WTC11 (cell line): Measurements from ENCODE around the gene ADORA2B. TPM values are rescaled to one million over a fixed set of nuclear protein-coding genes. Genes with fewer than 3 reads are reported as not detected.
A peak's percentile ranks its signal among the peaks of the same experiment; 100 is the strongest.

Experiments
- ATAC-seq: fragments of 200-7000 bp; cut with Tn5 transposase; 2 replicates; pipeline ENCODE4 v1.10.0; 2021; ENCODE audit warnings: mild to moderate bottlenecking, moderate library complexity
- CTCF ChIA-PET: fragments of 300-600 bp; sonication (Branson Sonifier 250); formaldehyde crosslinking; loops from one replicate; lab custom pipeline; 2021; ENCODE audit warnings: antibody characterized with exemption; lab: Charles Lee
- POLR2A ChIA-PET: fragments of 350-600 bp; sonication (Branson Sonifier 250); formaldehyde crosslinking; loops from one replicate; lab custom pipeline; 2021; ENCODE audit warnings: antibody characterized with exemption; lab: Charles Lee
- DNase-seq: peaks from one replicate; pipeline ENCODE4 v3.0.0; 2021; ENCODE audit warnings: low spot score
- H3K27ac Mint-ChIP-seq: 2 replicates; pipeline ENCODE4 v1.8.0; 2021; ENCODE audit warnings: mixed read lengths
- H3K27me3 Mint-ChIP-seq: 2 replicates; pipeline ENCODE4 v1.8.0; 2021; ENCODE audit warnings: low read depth, mild to moderate bottlenecking, moderate library complexity, mixed read lengths
- H3K36me3 Mint-ChIP-seq: 2 replicates; pipeline ENCODE4 v1.8.0; 2021; ENCODE audit warnings: mixed read lengths
- H3K4me1 Mint-ChIP-seq: 2 replicates; pipeline ENCODE4 v1.8.0; 2022; ENCODE audit warnings: mixed read lengths
- H3K4me3 Mint-ChIP-seq: 2 replicates; pipeline ENCODE4 v1.8.0; 2021; ENCODE audit warnings: mild to moderate bottlenecking, moderate library complexity, mixed read lengths
- H3K9me3 Mint-ChIP-seq: 2 replicates; pipeline ENCODE4 v1.8.0; 2021; ENCODE audit warnings: mixed read lengths
- AR ChIP-seq: fragments of 250-450 bp; sonication (Bioruptor Pico); IDR thresholded peaks from 2 replicates; pipeline ENCODE4 v1.9.0; 2021; ENCODE audit warnings: mild to moderate bottlenecking
- ATF6 ChIP-seq: sonication (generic); formaldehyde crosslinking; IDR thresholded peaks from 2 replicates; pipeline ENCODE4 v1.8.1; 2023; ENCODE audit warnings: mild to moderate bottlenecking, missing genetic modification reagents
- CREM ChIP-seq: sonication (generic); formaldehyde crosslinking; IDR thresholded peaks from 2 replicates; pipeline ENCODE4 v1.8.1; 2022; ENCODE audit warnings: mild to moderate bottlenecking, missing genetic modification reagents, moderate library complexity
- E2F5 ChIP-seq: sonication (generic); formaldehyde crosslinking; IDR thresholded peaks from 2 replicates; pipeline ENCODE4 v1.8.1; 2022; ENCODE audit warnings: mild to moderate bottlenecking, moderate library complexity, missing genetic modification reagents
- ESRRA ChIP-seq: sonication (generic); formaldehyde crosslinking; IDR thresholded peaks from 2 replicates; pipeline ENCODE4 v1.8.1; 2022; ENCODE audit warnings: mild to moderate bottlenecking, missing genetic modification reagents, borderline replicate concordance
- GABPB1 ChIP-seq: sonication (generic); formaldehyde crosslinking; IDR thresholded peaks from 2 replicates; pipeline ENCODE4 v1.8.1; 2023; ENCODE audit warnings: mild to moderate bottlenecking, missing genetic modification reagents
- HMGXB4 ChIP-seq: sonication (generic); formaldehyde crosslinking; IDR thresholded peaks from 2 replicates; pipeline ENCODE4 v1.8.1; 2023; ENCODE audit warnings: mild to moderate bottlenecking, moderate library complexity, missing genetic modification reagents
- IRF1 ChIP-seq: sonication (generic); formaldehyde crosslinking; IDR thresholded peaks from 2 replicates; pipeline ENCODE4 v1.8.0; 2023; ENCODE audit warnings: missing genetic modification reagents
- MYBL2 ChIP-seq: sonication (generic); formaldehyde crosslinking; IDR thresholded peaks from 2 replicates; pipeline ENCODE4 v1.8.1; 2023; ENCODE audit warnings: mild to moderate bottlenecking, moderate library complexity, missing genetic modification reagents
- SMAD3 ChIP-seq: sonication (generic); formaldehyde crosslinking; IDR thresholded peaks from 2 replicates; pipeline ENCODE4 v1.8.0; 2022; ENCODE audit warnings: missing genetic modification reagents, mild to moderate bottlenecking, borderline replicate concordance
- SMAD4 ChIP-seq: sonication (generic); formaldehyde crosslinking; IDR thresholded peaks from 2 replicates; pipeline ENCODE4 v1.8.0; 2022; ENCODE audit warnings: mild to moderate bottlenecking, missing genetic modification reagents
- USF1 ChIP-seq: sonication (generic); formaldehyde crosslinking; IDR thresholded peaks from 2 replicates; pipeline ENCODE4 v1.8.0; 2022; ENCODE audit warnings: mild to moderate bottlenecking, missing genetic modification reagents
- ZBTB21 ChIP-seq: sonication (generic); formaldehyde crosslinking; IDR thresholded peaks from 2 replicates; pipeline ENCODE4 v1.8.1; 2023; ENCODE audit warnings: mild to moderate bottlenecking, missing genetic modification reagents, borderline replicate concordance
- ZBTB43 ChIP-seq: sonication (generic); formaldehyde crosslinking; IDR thresholded peaks from 2 replicates; pipeline ENCODE4 v1.8.1; 2023; ENCODE audit warnings: mild to moderate bottlenecking, missing genetic modification reagents
- ZNF121 ChIP-seq: sonication (generic); formaldehyde crosslinking; IDR thresholded peaks from 2 replicates; pipeline ENCODE4 v1.8.0; 2023; ENCODE audit warnings: missing genetic modification reagents
- ZNF232 ChIP-seq: sonication (generic); formaldehyde crosslinking; IDR thresholded peaks from 2 replicates; pipeline ENCODE4 v1.8.0; 2022; ENCODE audit warnings: mild to moderate bottlenecking, missing genetic modification reagents
- ZNF281 ChIP-seq: sonication (generic); formaldehyde crosslinking; IDR thresholded peaks from 2 replicates; pipeline ENCODE4 v1.8.0; 2023; ENCODE audit warnings: mild to moderate bottlenecking, missing genetic modification reagents
- total RNA-seq: library from RNA; stranded (reverse); gene quantifications from 3 replicates; pipeline ENCODE4 v1.2.3, GENCODE V29; 2021

The ADORA2B gene
- total RNA-seq, 1 experiment from 2014 or later, result 4.2 TPM

GRCh38 chr17:15931394-15931793 lies 13.5 kb upstream of the ADORA2B start:
- Mint-ChIP-seq H3K4me3 (no peak overlapping the region), H3K9me3 (no peaks in the 10 kb centered on the region), H3K27me3 (no peaks in the 10 kb centered on the region)
- POLR2A ChIA-PET, result no interaction called here
- no peak for TF ChIP-seq IRF1 (CRISPR knock-in tag)
- TF ChIP-seq, all 79 proteins: peak for 0
- DNase-seq, result no peak
- ATAC-seq, result 0 out of 2 replicates have a peak, but pooled peaks have one; percentile 18
- Mint-ChIP-seq H3K4me1 (peaks cover 12% of the 10 kb centered on the region), H3K36me3 (no peaks in the 10 kb centered on the region), H3K27ac (no peak overlapping the region)
- CTCF ChIA-PET, result interaction anchor here (1.6 kb wide), 1 partner anchor 35 kb away, joined by 4 read pairs; no protein-coding TSS in a partner anchor

GRCh38 chr17:15934866-15935265 lies 10.1 kb upstream of the ADORA2B start:
- Mint-ChIP-seq H3K9me3 (peaks cover 4% of the 10 kb centered on the region), H3K4me3 (no peak overlapping the region), H3K27me3 (no peaks in the 10 kb centered on the region), H3K36me3 (no peaks in the 10 kb centered on the region), H3K27ac (no peak overlapping the region), H3K4me1 (peaks cover 9% of the 10 kb centered on the region)
- POLR2A ChIA-PET, result no interaction called here
- CTCF ChIA-PET, result no interaction called here
- no peak for ATAC-seq
- no peak for TF ChIP-seq ZNF121 (CRISPR knock-in tag)
- no peak for DNase-seq

GRCh38 chr17:15935891-15936290 lies 9.0 kb upstream of the ADORA2B start:
- H3K27ac Mint-ChIP-seq, result no peak overlapping the region
- H3K4me1 Mint-ChIP-seq, result 0 out of 2 replicates have a peak, but pooled peaks cover 3% of the 10 kb centered on the region
- POLR2A ChIA-PET, result no interaction called here
- H3K9me3 Mint-ChIP-seq, result peaks cover 4% of the 10 kb centered on the region
- CTCF ChIA-PET, result interaction anchor here (1.0 kb wide), 1 partner anchor 10 kb away, joined by 3 read pairs; the partner anchor contains the start of gene ADORA2B
- TF ChIP-seq USF1 (CRISPR knock-in tag) (no peak), SMAD3 (no peak), CREM (CRISPR knock-in tag) (no peak), HMGXB4 (CRISPR knock-in tag) (no peak), ZBTB21 (CRISPR knock-in tag) (no peak), ZNF281 (no peak), ZNF232 (CRISPR knock-in tag) (no peak), ATF6 (CRISPR knock-in tag) (no peak), MYBL2 (CRISPR knock-in tag) (no peak), E2F5 (CRISPR knock-in tag) (no peak), GABPB1 (CRISPR knock-in tag) (no peak), SMAD4 (no peak), ESRRA (CRISPR knock-in tag) (no peak), ZBTB43 (no peak), AR (CRISPR knock-in tag) (no peak)
- DNase-seq (no peak), ATAC-seq (no peak)
- H3K4me3 Mint-ChIP-seq, result no peak overlapping the region
- peaks cover 6% of the 10 kb centered on the region for H3K27me3 Mint-ChIP-seq
- no peaks in the 10 kb centered on the region for H3K36me3 Mint-ChIP-seq
